CD14-positive monocyte (primary cell): Measurements from ENCODE around the gene PAK5. TPM values are rescaled to one million over a fixed set of nuclear protein-coding genes. Genes with fewer than 3 reads are reported as not detected.

Source experiments
- DNase-seq, 3 donors: peaks; one replicate each; pipeline ENCODE4 v3.0.0-alpha.2; 2011 to 2022
- H2AFZ ChIP-seq: 2 replicates; pipeline ENCODE4 v1.6.0; 2012; ENCODE audit warnings: mild to moderate bottlenecking, low read depth, low read length, inconsistent platforms; ENCODE audit not compliant: insufficient read depth, poor library complexity, severe bottlenecking
- H3K27ac ChIP-seq, 2 donors: 1 replicate in 1 of 2; 2 replicates in 1 of 2; pipeline ENCODE4 v1.5.1; 2012 to 2013; ENCODE audit warnings: low read length in 2 of 2, control low read depth in 1 of 2, inconsistent platforms in 1 of 2, low read depth in 1 of 2, mild to moderate bottlenecking in 1 of 2
- H3K27me3 ChIP-seq, 2 donors: one replicate each; pipeline versions ENCODE4 v1.6.0 to v1.6.1; 2011 to 2013; ENCODE audit warnings: low read length in 2 of 2; ENCODE audit not compliant: control insufficient read depth in 2 of 2, insufficient read depth in 2 of 2
- H3K36me3 ChIP-seq, 2 donors: replicated peaks in 1 of 2; 1 replicate in 1 of 2; 2 replicates in 1 of 2; pipeline versions ENCODE4 v1.5.1 to v1.6.1; 2012 to 2013; ENCODE audit warnings: low read length in 2 of 2, control low read depth in 1 of 2, inconsistent platforms in 1 of 2, mild to moderate bottlenecking in 1 of 2; ENCODE audit not compliant: insufficient read depth in 2 of 2, control insufficient read depth in 1 of 2
- H3K4me1 ChIP-seq, 2 donors: 1 replicate in 1 of 2; 2 replicates in 1 of 2; pipeline versions ENCODE4 v1.5.1 to v1.6.1; 2012 to 2013; ENCODE audit warnings: low read length in 2 of 2, control low read depth in 1 of 2, inconsistent platforms in 1 of 2, mild to moderate bottlenecking in 1 of 2, moderate library complexity in 1 of 2; ENCODE audit not compliant: insufficient read depth in 2 of 2, control insufficient read depth in 1 of 2
- H3K4me2 ChIP-seq: replicated peaks from 2 replicates; pipeline ENCODE3; 2012; ENCODE audit warnings: low read length, moderate library complexity, mild to moderate bottlenecking; ENCODE audit not compliant: poor library complexity, severe bottlenecking; ENCODE audit errors: extremely low read depth
- H3K4me3 ChIP-seq, 3 experiments: fragments of 200-600 bp in 1 of 3; sonication (generic) in 1 of 3; replicated peaks in 1 of 3; 1 replicate in 2 of 3; 2 replicates in 1 of 3; pipeline ENCODE4 v1.5.1; 2011 to 2013; ENCODE audit warnings: low read length in 3 of 3, mild to moderate bottlenecking in 3 of 3, control low read depth in 2 of 3, low read depth in 2 of 3, inconsistent platforms in 1 of 3, moderate library complexity in 1 of 3
- H3K79me2 ChIP-seq: 2 replicates; pipeline ENCODE4 v1.6.0; 2012; ENCODE audit warnings: mild to moderate bottlenecking, control low read depth, inconsistent platforms, low read length, moderate library complexity; ENCODE audit not compliant: insufficient read depth
- H3K9ac ChIP-seq: 2 replicates; pipeline ENCODE4 v1.6.0; 2017; ENCODE audit warnings: low read length, mild to moderate bottlenecking; ENCODE audit not compliant: insufficient read depth, poor library complexity, severe bottlenecking
- H3K9me3 ChIP-seq, 2 donors: replicated peaks in 1 of 2; 1 replicate in 1 of 2; 2 replicates in 1 of 2; pipeline versions ENCODE4 v1.5.1 to v1.6.1; 2012 to 2013; ENCODE audit warnings: low read length in 2 of 2, control low read depth in 1 of 2; ENCODE audit not compliant: control insufficient read depth in 1 of 2, insufficient read depth in 1 of 2
- H4K20me1 ChIP-seq: 2 replicates; pipeline ENCODE4 v1.6.0; 2012; ENCODE audit warnings: mild to moderate bottlenecking, low read length, control low read depth, moderate library complexity; ENCODE audit not compliant: insufficient read depth
- H3K27ac Mint-ChIP-seq, 7 donors: one replicate each; pipeline ENCODE4 v1.8.0; 2020; ENCODE audit warnings: mild to moderate bottlenecking in 7 of 7, mixed read lengths in 7 of 7, moderate library complexity in 6 of 7, inconsistent platforms in 2 of 7
- H3K27me3 Mint-ChIP-seq, 3 donors: one replicate each; pipeline ENCODE4 v1.8.0; 2021 to 2022; ENCODE audit warnings: low read depth in 3 of 3, mild to moderate bottlenecking in 3 of 3, mixed read lengths in 3 of 3, moderate library complexity in 3 of 3, inconsistent platforms in 1 of 3
- H3K36me3 Mint-ChIP-seq, 2 donors: one replicate each; pipeline ENCODE4 v1.8.0; 2020; ENCODE audit warnings: mixed read lengths in 2 of 2, inconsistent platforms in 1 of 2, mild to moderate bottlenecking in 1 of 2
- H3K4me1 Mint-ChIP-seq: one replicate; pipeline ENCODE4 v1.8.0; 2020; ENCODE audit warnings: mild to moderate bottlenecking, mixed read lengths
- H3K4me3 Mint-ChIP-seq, 2 donors: one replicate each; pipeline ENCODE4 v1.8.0; 2020; ENCODE audit warnings: mild to moderate bottlenecking in 2 of 2, mixed read lengths in 2 of 2, moderate library complexity in 1 of 2
- H3K9me3 Mint-ChIP-seq, 7 donors: one replicate each; pipeline ENCODE4 v1.8.0; 2020 to 2022; ENCODE audit warnings: mixed read lengths in 7 of 7, mild to moderate bottlenecking in 6 of 7, moderate library complexity in 6 of 7, inconsistent platforms in 2 of 7
- CTCF ChIP-seq: fragments of 200-600 bp; IDR thresholded peaks from one replicate; pipeline ENCODE4 v1.8.0; 2022; ENCODE audit warnings: antibody characterized with exemption, mild to moderate bottlenecking
- WGBS: methylation state at CpG from one replicate; pipeline ENCODE4 v1.1.5; 2013; ENCODE audit warnings: missing lambda C conversion rate; ENCODE audit not compliant: insufficient coverage; 5-methylcytosine and 5-hydroxymethylcytosine counted together
- intact Hi-C, 2 donors: fragments of 100-400 bp; cut with micrococcal nuclease; formaldehyde crosslinking; loops; one replicate each; pipeline versions ENCODE4 v1.15.0 to v1.15.1; 2023
- polyA plus RNA-seq, 3 donors: library from polyadenylated mRNA; depleted of rRNA in 1 of 3; unstranded in 2 of 3; stranded (reverse) in 1 of 3; fragments of 300-500 nt in 2 of 3; fragments of >200 nt in 1 of 3; fragmentation: Illumina TruSeq in 2 of 3; gene quantifications; 1 replicate in 2 of 3; 2 replicates in 1 of 3; pipeline ENCODE4 v1.2.3, GENCODE V29; 2012 to 2021

Gene PAK5
- polyA plus RNA-seq, 3 donors, result not detected

GRCh38 chr20:9637889-9638288 is 201.0 kb downstream of the PAK5 start:
- DNase-seq, result no peak
- no CpG with 5 or more reads among the region's 2 CpGs for WGBS
- H3K4me1 ChIP-seq, result no peaks in the 10 kb centered on the region
- peaks cover 0 to 9% (median 3%) of the 10 kb centered on the region in 7 donors for H3K9me3 Mint-ChIP-seq
- TF ChIP-seq CTCF, result no peak
- no peak overlapping the region for H3K27ac Mint-ChIP-seq
- no peaks in the 10 kb centered on the region for H3K4me1 Mint-ChIP-seq
- H3K79me2 ChIP-seq, result no peaks in the 10 kb centered on the region
- no peaks in the 10 kb centered on the region for H3K36me3 Mint-ChIP-seq
- H3K27ac ChIP-seq, result no peak overlapping the region
- H3K27me3 ChIP-seq, result peaks cover 9 to 11% of the 10 kb centered on the region in 2 donors
- H3K36me3 ChIP-seq, result no peaks in the 10 kb centered on the region
- H3K4me2 ChIP-seq, result no peak overlapping the region
- intact Hi-C loops, result no loop called here
- no peak overlapping the region for H3K9ac ChIP-seq
- peaks cover 0 to 12% (median 4%) of the 10 kb centered on the region in 3 donors for H3K27me3 Mint-ChIP-seq
- H3K9me3 ChIP-seq, result no peaks in the 10 kb centered on the region
- H3K4me3 Mint-ChIP-seq, result no peak overlapping the region
- H2AFZ ChIP-seq, result no peak overlapping the region
- no peaks in the 10 kb centered on the region for H4K20me1 ChIP-seq
- no peak overlapping the region for H3K4me3 ChIP-seq

GRCh38 chr20:9635750-9636149 is 203.1 kb downstream of the PAK5 start:
- Histone ChIP-seq H3K27me3 (peaks cover 14 to 16% of the 10 kb centered on the region in 2 donors), H4K20me1 (no peaks in the 10 kb centered on the region), H3K79me2 (no peaks in the 10 kb centered on the region), H3K36me3 (no peaks in the 10 kb centered on the region), H3K4me1 (peaks cover 0 to under 1% of the 10 kb centered on the region in 2 donors), H3K4me3 (no peak overlapping the region), H2AFZ (no peak overlapping the region), H3K4me2 (no peak overlapping the region), H3K9me3 (no peaks in the 10 kb centered on the region), H3K9ac (no peak overlapping the region), H3K27ac (no peak overlapping the region)
- Mint-ChIP-seq H3K9me3 (peaks cover 0 to 5% (median 3%) of the 10 kb centered on the region in 7 donors), H3K4me3 (no peak overlapping the region), H3K27ac (no peak overlapping the region), H3K36me3 (no peaks in the 10 kb centered on the region), H3K27me3 (peaks cover 5 to 15% (median 7%) of the 10 kb centered on the region in 3 donors), H3K4me1 (peaks cover 3% of the 10 kb centered on the region)
- no peak for DNase-seq
- WGBS, result 100% methylated on average over 1 of the region's 1 CpG
- intact Hi-C loops, result no loop called here
- TF ChIP-seq CTCF, result no peak
